Measurements from ENCODE around the gene SIGLEC10. TPM values are rescaled to one million over a fixed set of nuclear protein-coding genes. Genes with fewer than 3 reads are reported as not detected.
A peak's percentile ranks its signal among the peaks of the same experiment; 100 is the strongest.
"Not testable (repeated sequence)": the region's sequence is repeated elsewhere in the genome, so short reads cannot be mapped to it uniquely, and the experiment has no call there.

Gene SIGLEC10
- total RNA-seq, 1 experiment from 2014 or later = not detected

DNA sequence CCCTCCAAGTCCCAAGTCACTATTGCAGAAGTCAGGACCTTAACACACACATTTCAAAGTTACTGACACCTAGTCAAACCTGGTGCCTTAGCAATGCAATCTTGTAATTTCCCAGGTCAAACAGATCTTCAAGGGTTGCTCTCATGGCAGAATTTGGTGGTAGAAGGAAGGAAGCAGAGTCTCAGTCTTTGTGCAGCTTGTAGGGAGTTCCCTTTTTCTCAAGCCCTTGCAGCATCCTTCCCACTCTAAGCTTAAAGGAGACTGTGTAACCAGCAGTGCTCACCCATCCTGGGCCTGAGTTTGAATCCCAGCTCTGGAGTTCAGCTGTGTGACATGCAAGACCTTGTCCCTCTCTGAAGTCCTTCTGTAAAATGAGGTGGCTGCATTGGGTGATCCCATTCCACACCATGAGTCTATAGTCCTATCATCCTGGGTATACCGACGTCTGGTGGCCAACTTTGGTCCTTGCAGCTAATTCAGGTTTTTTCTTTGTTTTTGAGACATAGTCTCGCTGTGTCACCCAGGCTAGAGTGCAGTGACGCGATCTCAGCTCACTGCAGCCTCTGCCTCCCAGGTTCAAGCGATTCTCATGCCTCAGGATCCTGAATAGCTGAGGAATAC is 9.8 kb downstream of the SIGLEC10 start:
- no peaks in the 10 kb centered on the region for H3K36me3 ChIP-seq (ENCODE audit: control insufficient read depth, insufficient read depth, low read length)
- H3K27me3 ChIP-seq (ENCODE audit: control insufficient read depth, insufficient read depth, low read length) = no peaks in the 10 kb centered on the region
- no peak overlapping the region for H3K4me3 ChIP-seq (ENCODE audit: low read depth in 2 of 2, low read length in 2 of 2)
- in situ Hi-C loops (cut with HindIII; ENCODE audit: low pct_unique_long_range_greater_than_20kb, low sequenced_read_pairs) (no loop called here), intact Hi-C loops (cut with micrococcal nuclease; ENCODE audit: unreplicated experiment) (loop anchor here (5.0 kb wide), 1 partner anchor 70 kb away; no protein-coding TSS in a partner anchor)
- TF ChIP-seq, protein P1, sequence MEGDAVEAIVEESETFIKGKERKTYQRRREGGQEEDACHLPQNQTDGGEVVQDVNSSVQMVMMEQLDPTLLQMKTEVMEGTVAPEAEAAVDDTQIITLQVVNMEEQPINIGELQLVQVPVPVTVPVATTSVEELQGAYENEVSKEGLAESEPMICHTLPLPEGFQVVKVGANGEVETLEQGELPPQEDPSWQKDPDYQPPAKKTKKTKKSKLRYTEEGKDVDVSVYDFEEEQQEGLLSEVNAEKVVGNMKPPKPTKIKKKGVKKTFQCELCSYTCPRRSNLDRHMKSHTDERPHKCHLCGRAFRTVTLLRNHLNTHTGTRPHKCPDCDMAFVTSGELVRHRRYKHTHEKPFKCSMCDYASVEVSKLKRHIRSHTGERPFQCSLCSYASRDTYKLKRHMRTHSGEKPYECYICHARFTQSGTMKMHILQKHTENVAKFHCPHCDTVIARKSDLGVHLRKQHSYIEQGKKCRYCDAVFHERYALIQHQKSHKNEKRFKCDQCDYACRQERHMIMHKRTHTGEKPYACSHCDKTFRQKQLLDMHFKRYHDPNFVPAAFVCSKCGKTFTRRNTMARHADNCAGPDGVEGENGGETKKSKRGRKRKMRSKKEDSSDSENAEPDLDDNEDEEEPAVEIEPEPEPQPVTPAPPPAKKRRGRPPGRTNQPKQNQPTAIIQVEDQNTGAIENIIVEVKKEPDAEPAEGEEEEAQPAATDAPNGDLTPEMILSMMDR (IDR thresholded peaks at IDR 0.05) = peak; percentile 72
- no peak for TF ChIP-seq POLR2AphosphoS5 (IDR thresholded peaks at IDR 0.05; ENCODE audit: low read depth, low read length)
- no peak overlapping the region for H3K27ac ChIP-seq (ENCODE audit: low read length)
- POLR2A ChIA-PET = no interaction called here
- DNase-seq (ENCODE audit: low read depth, low spot score) (no peak), ATAC-seq (peak; percentile 68)
- CTCF ChIA-PET = no interaction called here
- H3K9me3 ChIP-seq (ENCODE audit: control insufficient read depth, insufficient read depth, low read depth, low read length) = no peaks in the 10 kb centered on the region
- no TSS peak for BruUV-seq (replicated peaks)
- H3K4me1 ChIP-seq (ENCODE audit: control insufficient read depth, insufficient read depth, low read length) = no peaks in the 10 kb centered on the region; the same call in 1 of the 2 replicates

DNA sequence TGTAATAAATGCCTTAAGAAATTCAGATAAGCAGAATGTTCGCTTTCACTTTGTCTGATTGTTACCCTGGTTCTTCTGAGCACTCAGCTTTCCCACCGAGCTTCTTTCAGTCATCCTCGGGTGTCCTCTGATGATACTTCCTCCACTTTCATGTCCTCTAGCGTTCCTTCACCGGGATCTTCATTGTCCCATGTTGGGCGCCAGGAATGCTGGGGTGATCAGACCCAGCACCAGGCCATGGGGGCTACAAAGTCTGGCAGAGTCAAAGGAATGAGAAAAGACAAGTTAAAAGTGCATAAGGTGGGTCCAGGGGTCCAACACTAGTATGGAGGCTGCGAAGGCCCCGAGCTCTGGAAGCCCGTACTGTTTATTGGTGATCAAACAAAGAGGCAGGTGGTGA is 15.3 kb downstream of the SIGLEC10 start:
- Histone ChIP-seq H3K4me1 (ENCODE audit: control insufficient read depth, insufficient read depth, low read length) (no peaks in the 10 kb centered on the region), H3K27ac (ENCODE audit: low read length) (no peak overlapping the region), H3K36me3 (ENCODE audit: control insufficient read depth, insufficient read depth, low read length) (no peaks in the 10 kb centered on the region; the same call in 1 of the 2 replicates), H3K27me3 (ENCODE audit: control insufficient read depth, insufficient read depth, low read length) (no peaks in the 10 kb centered on the region), H3K4me3 (ENCODE audit: low read depth in 2 of 2, low read length in 2 of 2) (no peak overlapping the region), H3K9me3 (ENCODE audit: control insufficient read depth, insufficient read depth, low read depth, low read length) (no peaks in the 10 kb centered on the region)
- no peak for DNase-seq (ENCODE audit: low read depth, low spot score)
- intact Hi-C loops (cut with micrococcal nuclease; ENCODE audit: unreplicated experiment) (no loop called here), in situ Hi-C loops (cut with HindIII; ENCODE audit: low pct_unique_long_range_greater_than_20kb, low sequenced_read_pairs) (no loop called here)
- ChIA-PET CTCF (no interaction called here), POLR2A (no interaction called here)
- no peak for TF ChIP-seq SIN3A (IDR thresholded peaks at IDR 0.05; ENCODE audit: borderline replicate concordance, insufficient read depth, low read depth, low read length)
- no peak for TF ChIP-seq TCF7L2 (IDR thresholded peaks at IDR 0.05; ENCODE audit: low read depth, low read length)
- TF ChIP-seq, protein P2, sequence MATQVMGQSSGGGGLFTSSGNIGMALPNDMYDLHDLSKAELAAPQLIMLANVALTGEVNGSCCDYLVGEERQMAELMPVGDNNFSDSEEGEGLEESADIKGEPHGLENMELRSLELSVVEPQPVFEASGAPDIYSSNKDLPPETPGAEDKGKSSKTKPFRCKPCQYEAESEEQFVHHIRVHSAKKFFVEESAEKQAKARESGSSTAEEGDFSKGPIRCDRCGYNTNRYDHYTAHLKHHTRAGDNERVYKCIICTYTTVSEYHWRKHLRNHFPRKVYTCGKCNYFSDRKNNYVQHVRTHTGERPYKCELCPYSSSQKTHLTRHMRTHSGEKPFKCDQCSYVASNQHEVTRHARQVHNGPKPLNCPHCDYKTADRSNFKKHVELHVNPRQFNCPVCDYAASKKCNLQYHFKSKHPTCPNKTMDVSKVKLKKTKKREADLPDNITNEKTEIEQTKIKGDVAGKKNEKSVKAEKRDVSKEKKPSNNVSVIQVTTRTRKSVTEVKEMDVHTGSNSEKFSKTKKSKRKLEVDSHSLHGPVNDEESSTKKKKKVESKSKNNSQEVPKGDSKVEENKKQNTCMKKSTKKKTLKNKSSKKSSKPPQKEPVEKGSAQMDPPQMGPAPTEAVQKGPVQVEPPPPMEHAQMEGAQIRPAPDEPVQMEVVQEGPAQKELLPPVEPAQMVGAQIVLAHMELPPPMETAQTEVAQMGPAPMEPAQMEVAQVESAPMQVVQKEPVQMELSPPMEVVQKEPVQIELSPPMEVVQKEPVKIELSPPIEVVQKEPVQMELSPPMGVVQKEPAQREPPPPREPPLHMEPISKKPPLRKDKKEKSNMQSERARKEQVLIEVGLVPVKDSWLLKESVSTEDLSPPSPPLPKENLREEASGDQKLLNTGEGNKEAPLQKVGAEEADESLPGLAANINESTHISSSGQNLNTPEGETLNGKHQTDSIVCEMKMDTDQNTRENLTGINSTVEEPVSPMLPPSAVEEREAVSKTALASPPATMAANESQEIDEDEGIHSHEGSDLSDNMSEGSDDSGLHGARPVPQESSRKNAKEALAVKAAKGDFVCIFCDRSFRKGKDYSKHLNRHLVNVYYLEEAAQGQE (IDR thresholded peaks at IDR 0.05; ENCODE audit: insufficient read depth in 1 of 2, low read depth in 2 of 2, low read length in 1 of 2) = no peak
- no peak for TF ChIP-seq POLR2AphosphoS5 (IDR thresholded peaks at IDR 0.05; ENCODE audit: low read depth, low read length)
- TF ChIP-seq, protein P1 (IDR thresholded peaks at IDR 0.05) = no peak
- no TSS peak for BruUV-seq (replicated peaks)
- ATAC-seq = no peak

DNA sequence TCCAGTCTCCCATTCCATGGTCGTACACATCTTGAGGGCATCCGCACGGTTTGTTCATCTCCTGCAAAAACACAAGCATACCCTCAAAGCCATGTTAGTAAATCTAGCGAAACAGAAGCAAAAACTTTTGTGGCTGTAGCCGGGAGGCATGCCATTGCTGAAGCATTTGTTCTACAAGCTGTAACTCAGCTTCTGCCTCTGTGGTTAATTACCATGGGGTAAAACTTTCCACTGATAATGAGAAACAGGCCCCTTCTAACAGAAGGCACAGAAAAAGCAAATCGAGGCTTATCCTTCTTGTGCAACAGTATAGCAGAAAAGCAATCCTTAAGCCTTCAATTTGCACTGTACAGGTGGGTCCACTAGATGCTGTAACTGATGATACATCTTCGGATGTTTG is 17.5 kb downstream of the SIGLEC10 start:
- DNase-seq (ENCODE audit: low read depth, low spot score); ATAC-seq; POLR2A ChIA-PET; H3K27ac ChIP-seq (ENCODE audit: low read length); H3K4me1 ChIP-seq (ENCODE audit: control insufficient read depth, insufficient read depth, low read length); in situ Hi-C loops (cut with HindIII; ENCODE audit: low pct_unique_long_range_greater_than_20kb, low sequenced_read_pairs); H3K27me3 ChIP-seq (ENCODE audit: control insufficient read depth, insufficient read depth, low read length); BruUV-seq (replicated peaks); H3K36me3 ChIP-seq (ENCODE audit: control insufficient read depth, insufficient read depth, low read length); H3K9me3 ChIP-seq (ENCODE audit: control insufficient read depth, insufficient read depth, low read depth, low read length); intact Hi-C loops (cut with micrococcal nuclease; ENCODE audit: unreplicated experiment); H3K4me3 ChIP-seq (ENCODE audit: low read depth in 2 of 2, low read length in 2 of 2); CTCF ChIA-PET: not testable (repeated sequence)
